Measurements from ENCODE around the gene IGSF9. TPM values are rescaled to one million over a fixed set of nuclear protein-coding genes. Genes with fewer than 3 reads are reported as not detected.
"Not testable (repeated sequence)": the region's sequence is repeated elsewhere in the genome, so short reads cannot be mapped to it uniquely, and the experiment has no call there.

The IGSF9 gene
- total and polyA plus RNA-seq, 10 of the 15 experiments (the other 5 are each of a cell fraction or from before 2014, with no cell fraction given), result 0.04 to 0.07 TPM; not detected in 8

DNA sequence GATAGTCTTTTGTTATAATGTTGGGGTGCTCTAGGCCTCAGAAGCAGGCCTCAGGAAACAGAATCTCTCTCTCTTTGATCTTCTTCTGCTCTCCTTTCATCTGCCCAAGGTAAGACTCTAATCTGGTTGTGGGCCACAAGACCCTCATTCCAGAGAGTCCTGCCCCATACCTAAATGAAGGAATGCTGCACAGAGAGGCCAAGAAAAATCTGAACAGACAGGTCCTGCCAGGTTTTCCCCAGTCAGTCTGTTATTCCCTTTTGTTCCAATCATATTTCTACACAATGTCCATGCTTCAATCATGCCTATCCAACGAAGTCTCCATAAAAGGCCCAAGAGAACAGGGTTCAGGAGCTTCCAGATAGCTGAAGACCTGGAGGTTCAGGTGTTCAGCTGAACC, 38.5 kb downstream of the IGSF9 start:
- H3K27ac ChIP-seq (ENCODE audit: control insufficient read depth, insufficient read depth), result no peak overlapping the region
- intact Hi-C loops (cut with micrococcal nuclease; ENCODE audit: unreplicated experiment), result no loop called here
- WGBS (ENCODE audit: insufficient coverage, insufficient replicate concordance, low lambda C conversion rate, missing lambda C conversion rate), result 21% methylated on average over 1 of the region's 1 CpG
- ChIA-PET SMC1A (ENCODE audit: uncharacterized antibody, unreplicated experiment) (interaction anchor here (1.1 to 1.5 kb wide), 2 partner anchors 12 to 14 kb away, joined by 4 to 7 read pairs; no protein-coding TSS in a partner anchor), RAD21 (ENCODE audit: unreplicated experiment) (interaction anchor here (1.5 kb wide), 1 partner anchor 14 kb away, joined by 5 read pairs; no protein-coding TSS in a partner anchor), CTCF (interaction anchor here (1.4 to 8.9 kb wide), 3 partner anchors 15 to 16 kb away, joined by 3 to 68 read pairs (median 5); no protein-coding TSS in a partner anchor), POLR2A (no interaction called here)
- H3K4me2 ChIP-seq (ENCODE audit: control insufficient read depth, insufficient read depth), result no peak overlapping the region
- H3K4me1 ChIP-seq (ENCODE audit: control insufficient read depth, insufficient read depth, low read length), result peaks cover 22% of the 10 kb centered on the region
- FAIRE-seq (no peak), ATAC-seq (no peak), DNase-seq (ENCODE audit: low read depth, low spot score) (no peak)
- no peaks in the 10 kb centered on the region for H3K36me3 ChIP-seq (ENCODE audit: control insufficient read depth in 2 of 2, insufficient read depth in 2 of 2, low read length in 1 of 2)
- no peak overlapping the region for H3K9ac ChIP-seq (ENCODE audit: control insufficient read depth, insufficient read depth, low read length)
- no peak overlapping the region for H3K4me3 ChIP-seq
- H3K27me3 ChIP-seq (replicated peaks in 1 of 2; ENCODE audit: control insufficient read depth in 2 of 2, insufficient read depth in 2 of 2, low read length in 1 of 2), result no peaks in the 10 kb centered on the region
- TF ChIP-seq NBN (IDR thresholded peaks at IDR 0.05), result no peak
- no peak for TF ChIP-seq ZNF274 (IDR thresholded peaks at IDR 0.05; ENCODE audit: insufficient read depth, insufficient read length)
- TF ChIP-seq ZNF622 (IDR thresholded peaks at IDR 0.05), result no peak
- H3K9me3 ChIP-seq (replicated peaks; ENCODE audit: control insufficient read depth, insufficient read depth, low read length), result no peaks in the 10 kb centered on the region; the same call in 2 of the 3 replicates
- no peaks in the 10 kb centered on the region; the same call in 1 of the 2 replicates for H3K79me2 ChIP-seq (ENCODE audit: control insufficient read depth, insufficient read depth, low read length)
- in situ Hi-C loops (cut with MboI), result no loop called here
- no peaks in the 10 kb centered on the region for H4K20me1 ChIP-seq (ENCODE audit: control insufficient read depth, insufficient read depth)
- no TSS peak for BruUV-seq (replicated peaks)
- no peak overlapping the region for H2AFZ ChIP-seq (ENCODE audit: control insufficient read depth, low read depth, low read length)

DNA sequence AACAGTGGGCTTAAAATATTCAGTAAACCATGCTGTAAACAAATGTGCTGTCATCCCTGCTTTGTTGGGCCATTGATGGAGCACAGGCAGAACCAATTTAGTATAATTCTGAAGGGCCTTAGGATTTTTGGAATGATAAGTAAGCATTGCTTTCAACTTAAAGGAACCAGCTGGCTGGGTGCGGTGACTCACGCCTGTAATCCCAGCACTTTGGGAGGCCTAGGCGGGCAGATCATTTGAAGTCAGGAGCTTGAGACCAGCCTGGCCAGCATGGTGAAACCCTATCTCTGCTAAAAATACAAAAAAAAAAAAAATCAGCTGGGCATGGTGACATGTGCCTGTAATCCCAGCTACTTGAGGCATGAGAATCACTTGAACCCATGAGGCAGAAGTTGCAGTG, 41.4 kb downstream of the IGSF9 start:
- H2AFZ ChIP-seq (ENCODE audit: control insufficient read depth, low read depth, low read length); BruUV-seq (replicated peaks); ATAC-seq; H3K9me3 ChIP-seq (replicated peaks; ENCODE audit: control insufficient read depth, insufficient read depth, low read length); H3K4me2 ChIP-seq (ENCODE audit: control insufficient read depth, insufficient read depth); H3K4me1 ChIP-seq (ENCODE audit: control insufficient read depth, insufficient read depth, low read length); in situ Hi-C loops (cut with MboI); H3K36me3 ChIP-seq (ENCODE audit: control insufficient read depth in 2 of 2, insufficient read depth in 2 of 2, low read length in 1 of 2); FAIRE-seq; H4K20me1 ChIP-seq (ENCODE audit: control insufficient read depth, insufficient read depth); H3K4me3 ChIP-seq; H3K79me2 ChIP-seq (ENCODE audit: control insufficient read depth, insufficient read depth, low read length); H3K27ac ChIP-seq (ENCODE audit: control insufficient read depth, insufficient read depth); H3K27me3 ChIP-seq (replicated peaks in 1 of 2; ENCODE audit: control insufficient read depth in 2 of 2, insufficient read depth in 2 of 2, low read length in 1 of 2); POLR2A ChIA-PET; intact Hi-C loops (cut with micrococcal nuclease; ENCODE audit: unreplicated experiment); H3K9ac ChIP-seq (ENCODE audit: control insufficient read depth, insufficient read depth, low read length); DNase-seq (ENCODE audit: low read depth, low spot score): not testable (repeated sequence)
- SMC1A ChIA-PET (ENCODE audit: uncharacterized antibody, unreplicated experiment), result interaction anchor here (1.0 to 1.6 kb wide), 4 partner anchors 10 to 119 kb away, joined by 3 to 4 read pairs (median 4); no protein-coding TSS in a partner anchor
- RAD21 ChIA-PET (ENCODE audit: unreplicated experiment), result interaction anchor here (0.9 to 1.4 kb wide), 2 partner anchors 11 to 19 kb away, joined by 4 to 5 read pairs; no protein-coding TSS in a partner anchor
- CTCF ChIA-PET, result interaction anchor here (0.7 to 8.9 kb wide), 4 partner anchors 9 to 205 kb away, joined by 3 to 68 read pairs (median 6); no protein-coding TSS in a partner anchor
- 79% methylated on average over 3 of the region's 3 CpGs for WGBS (ENCODE audit: insufficient coverage, insufficient replicate concordance, low lambda C conversion rate, missing lambda C conversion rate)
